ENCODE results near the gene RBM33. TPM values are rescaled to one million over a fixed set of nuclear protein-coding genes. Genes with fewer than 3 reads are reported as not detected.
A peak's percentile ranks its signal among the peaks of the same experiment; 100 is the strongest.

Gene RBM33
- total and polyA plus RNA-seq, 2 donors from 2014 or later, result 9.8 to 78.7 TPM

GRCh38 chr7:155669717-155670505, 25.4 kb downstream of the RBM33 start:
- Histone ChIP-seq H3K27me3 (ENCODE audit: control insufficient read depth, insufficient read depth, low read length) (no peaks in the 10 kb centered on the region), H3K4me3 (ENCODE audit: low read length in 3 of 3) (no peak overlapping the region), H3K9ac (ENCODE audit: low read length in 3 of 3) (no peak overlapping the region), H3K27ac (ENCODE audit: low read depth in 2 of 2, low read length in 2 of 2) (no peak overlapping the region), H3K36me3 (ENCODE audit: control insufficient read depth in 2 of 3, insufficient read depth in 3 of 3, low read length in 3 of 3) (peaks cover 0 to 3% (median 3%) of the 10 kb centered on the region in 3 donors), H3K9me3 (ENCODE audit: control insufficient read depth in 2 of 3, insufficient read depth in 1 of 3, low read length in 3 of 3) (no peaks in the 10 kb centered on the region), H3K4me1 (ENCODE audit: control insufficient read depth in 2 of 3, insufficient read depth in 2 of 3, low read depth in 1 of 3, low read length in 3 of 3) (peaks cover 0 to 12% (median 12%) of the 10 kb centered on the region in 3 donors)
- no peak for FAIRE-seq
- TF ChIP-seq CTCF (IDR thresholded peaks at IDR 0.05; ENCODE audit: borderline replicate concordance, extremely low read depth, insufficient read depth), result no peak
- intact Hi-C loops (cut with DNase I), result no loop called here
- no peak for DNase-seq

- Histone ChIP-seq H3K9ac (ENCODE audit: low read length in 3 of 3) (no peak overlapping the region), H3K27ac (ENCODE audit: low read depth in 2 of 2, low read length in 2 of 2) (no peak overlapping the region), H3K36me3 (ENCODE audit: control insufficient read depth in 2 of 3, insufficient read depth in 3 of 3, low read length in 3 of 3) (peaks cover 0 to 3% (median 0%) of the 10 kb centered on the region in 3 donors), H3K27me3 (ENCODE audit: control insufficient read depth, insufficient read depth, low read length) (no peaks in the 10 kb centered on the region), H3K4me3 (ENCODE audit: low read length in 3 of 3) (no peak overlapping the region), H3K4me1 (ENCODE audit: control insufficient read depth in 2 of 3, insufficient read depth in 2 of 3, low read depth in 1 of 3, low read length in 3 of 3) (peaks cover 0 to 8% (median 7%) of the 10 kb centered on the region in 3 donors), H3K9me3 (ENCODE audit: control insufficient read depth in 2 of 3, insufficient read depth in 1 of 3, low read length in 3 of 3) (no peaks in the 10 kb centered on the region)
- DNase-seq, result no peak
- TF ChIP-seq CTCF (IDR thresholded peaks at IDR 0.05; ENCODE audit: borderline replicate concordance, extremely low read depth, insufficient read depth), result no peak
- intact Hi-C loops (cut with DNase I), result no loop called here
- no peak for FAIRE-seq
Measured at GRCh38 chr7:155670521-155670920, 26.1 kb downstream of the RBM33 start.

- peaks cover 0 to 2% (median 0%) of the 10 kb centered on the region in 3 donors for H3K4me1 ChIP-seq (ENCODE audit: control insufficient read depth in 2 of 3, insufficient read depth in 2 of 3, low read depth in 1 of 3, low read length in 3 of 3)
- intact Hi-C loops (cut with DNase I), result no loop called here
- no peaks in the 10 kb centered on the region for H3K9me3 ChIP-seq (ENCODE audit: control insufficient read depth in 2 of 3, insufficient read depth in 1 of 3, low read length in 3 of 3)
- no peak for TF ChIP-seq CTCF (IDR thresholded peaks at IDR 0.05; ENCODE audit: borderline replicate concordance, extremely low read depth, insufficient read depth)
- no peak overlapping the region for H3K27ac ChIP-seq (ENCODE audit: low read depth in 2 of 2, low read length in 2 of 2)
- H3K4me3 ChIP-seq (ENCODE audit: low read length in 3 of 3), result no peak overlapping the region
- peak in 3 of 5 donors; percentile 16 to 45 (median 34) for DNase-seq
- peaks cover 2 to 3% (median 3%) of the 10 kb centered on the region in 3 donors for H3K36me3 ChIP-seq (ENCODE audit: control insufficient read depth in 2 of 3, insufficient read depth in 3 of 3, low read length in 3 of 3)
- H3K27me3 ChIP-seq (ENCODE audit: control insufficient read depth, insufficient read depth, low read length), result no peaks in the 10 kb centered on the region
- no peak overlapping the region for H3K9ac ChIP-seq (ENCODE audit: low read length in 3 of 3)
- no peak for FAIRE-seq
Measured at GRCh38 chr7:155674556-155674955, 30.1 kb downstream of the RBM33 start.
